Erythroblast (primary cell): ENCODE data around the gene RAMACL.

ENCODE experiments used
- GATA1 ChIP-seq: IDR thresholded peaks from 2 replicates; pipeline ENCODE4 v1.6.1; 2011; ENCODE audit warnings: low read depth, mild to moderate bottlenecking, control low read depth, low read length, moderate library complexity
- POLR2A ChIP-seq: IDR thresholded peaks from 2 replicates; pipeline ENCODE4 v1.6.1; 2011; ENCODE audit warnings: mild to moderate bottlenecking, low read length

DNA sequence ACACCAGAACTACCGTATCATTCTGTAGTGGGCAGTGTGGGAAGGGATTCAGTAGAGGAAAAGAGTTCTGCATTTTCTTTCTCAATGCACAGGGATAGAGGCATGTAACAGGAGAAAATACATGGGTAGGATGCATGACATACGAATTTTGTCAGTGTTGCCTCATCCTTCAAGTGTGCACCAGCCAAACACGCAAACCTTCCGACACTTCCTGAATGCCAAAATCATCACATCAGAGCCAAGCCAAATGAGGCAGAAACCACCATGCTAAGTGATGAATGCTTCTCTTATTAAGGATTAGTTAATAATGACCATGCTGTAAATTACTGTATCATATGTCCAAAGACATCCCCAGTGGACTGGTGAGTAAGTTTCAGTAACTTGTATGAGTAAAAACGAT lies 27.3 kb downstream of the RAMACL start:
- TF ChIP-seq POLR2A (no peak), GATA1 (no peak)
